ENCODE measurements around the gene LOXL4. TPM values are rescaled to one million over a fixed set of nuclear protein-coding genes. Genes with fewer than 3 reads are reported as not detected.
"Not testable (repeated sequence)": the region's sequence is repeated elsewhere in the genome, so short reads cannot be mapped to it uniquely, and the experiment has no call there.

LOXL4 gene
- total RNA-seq, 1 experiment from 2014 or later, result not detected

DNA sequence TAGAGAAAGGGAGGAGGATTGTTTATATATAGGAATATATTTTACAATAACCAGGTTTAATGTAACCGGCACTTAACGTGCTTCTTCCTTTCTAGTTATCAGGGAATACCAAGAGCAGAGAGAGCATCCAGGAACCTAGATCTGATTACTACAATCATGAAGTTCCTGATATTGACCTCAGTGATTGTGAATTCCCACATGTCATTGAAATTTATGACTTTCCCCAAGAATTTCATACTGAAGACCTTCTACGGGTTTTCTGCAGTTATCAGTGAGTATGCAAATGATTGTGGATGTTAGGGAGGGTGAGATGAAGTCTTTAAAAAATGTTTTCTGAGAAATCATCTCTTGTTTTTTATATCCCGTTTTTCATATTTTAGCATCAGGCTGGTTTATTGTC, 36.6 kb downstream of the LOXL4 start:
- intact Hi-C loops (cut with micrococcal nuclease; ENCODE audit: unreplicated experiment), result no loop called here
- no peak for TF ChIP-seq EZH2 (IDR thresholded peaks at IDR 0.05; ENCODE audit: borderline replicate concordance, low read depth, low read length, poor library complexity, severe bottlenecking)
- no peak for TF ChIP-seq CTCF (conservative IDR thresholded peaks at IDR 0.05; ENCODE audit: low read depth, low read length)
- no peaks in the 10 kb centered on the region for H3K36me3 ChIP-seq (ENCODE audit: insufficient read depth, low read length, poor library complexity, severe bottlenecking)
- H3K27ac ChIP-seq (ENCODE audit: low read depth, low read length, poor library complexity, severe bottlenecking), result no peak overlapping the region
- POLR2A ChIA-PET (ENCODE audit: low non-redundant PET), result no interaction called here
- no peaks in the 10 kb centered on the region for H3K4me1 ChIP-seq (ENCODE audit: insufficient read depth, low read length, poor library complexity, severe bottlenecking)
- no peaks in the 10 kb centered on the region for H3K27me3 ChIP-seq (replicated peaks; ENCODE audit: insufficient read depth, low read depth, low read length, poor library complexity)
- no peak for DNase-seq (ENCODE audit: low spot score)
- peaks cover 9% of the 10 kb centered on the region for H3K9me3 ChIP-seq (ENCODE audit: low read depth, low read length, poor library complexity, severe bottlenecking)
- CTCF ChIA-PET, result no interaction called here
- BruUV-seq (replicated peaks), result no TSS peak
- no peak overlapping the region for H3K4me3 ChIP-seq (ENCODE audit: low read depth, low read length, poor library complexity, severe bottlenecking)

- BruUV-seq (replicated peaks); H3K4me1 ChIP-seq (ENCODE audit: insufficient read depth, low read length, poor library complexity, severe bottlenecking); DNase-seq (ENCODE audit: low spot score); CTCF ChIA-PET; H3K27me3 ChIP-seq (replicated peaks; ENCODE audit: insufficient read depth, low read depth, low read length, poor library complexity); H3K36me3 ChIP-seq (ENCODE audit: insufficient read depth, low read length, poor library complexity, severe bottlenecking); intact Hi-C loops (cut with micrococcal nuclease; ENCODE audit: unreplicated experiment); H3K27ac ChIP-seq (ENCODE audit: low read depth, low read length, poor library complexity, severe bottlenecking); H3K4me3 ChIP-seq (ENCODE audit: low read depth, low read length, poor library complexity, severe bottlenecking); POLR2A ChIA-PET (ENCODE audit: low non-redundant PET): not testable (repeated sequence)
- peaks cover 14% of the 10 kb centered on the region for H3K9me3 ChIP-seq (ENCODE audit: low read depth, low read length, poor library complexity, severe bottlenecking)
These were observed 39.7 kb downstream of the LOXL4 start for GRCh38 chr10:98228266-98228665.

DNA sequence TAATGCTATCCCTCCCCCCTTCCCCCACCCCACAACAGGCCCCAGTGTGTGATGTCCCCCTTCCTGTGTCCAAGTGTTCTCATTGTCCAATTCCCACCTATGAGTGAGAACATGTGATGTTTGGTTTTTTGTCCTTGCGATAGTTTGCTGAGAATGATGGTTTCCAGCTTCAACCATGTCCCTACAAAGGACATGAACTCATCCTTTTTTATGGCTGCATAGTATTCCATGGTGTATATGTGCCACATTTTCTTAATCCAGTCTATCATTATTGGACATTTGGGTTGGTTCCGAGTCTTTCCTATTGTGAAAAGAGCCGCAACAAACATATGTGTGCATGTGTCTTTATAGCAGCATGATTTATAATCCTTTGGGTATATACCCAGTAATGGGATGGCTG, 40.3 kb downstream of the LOXL4 start:
- BruUV-seq (replicated peaks); POLR2A ChIA-PET (ENCODE audit: low non-redundant PET); H3K36me3 ChIP-seq (ENCODE audit: insufficient read depth, low read length, poor library complexity, severe bottlenecking); DNase-seq (ENCODE audit: low spot score); H3K4me1 ChIP-seq (ENCODE audit: insufficient read depth, low read length, poor library complexity, severe bottlenecking); H3K27ac ChIP-seq (ENCODE audit: low read depth, low read length, poor library complexity, severe bottlenecking); CTCF ChIA-PET; H3K4me3 ChIP-seq (ENCODE audit: low read depth, low read length, poor library complexity, severe bottlenecking); intact Hi-C loops (cut with micrococcal nuclease; ENCODE audit: unreplicated experiment); H3K27me3 ChIP-seq (replicated peaks; ENCODE audit: insufficient read depth, low read depth, low read length, poor library complexity): not testable (repeated sequence)
- peaks cover 14% of the 10 kb centered on the region for H3K9me3 ChIP-seq (ENCODE audit: low read depth, low read length, poor library complexity, severe bottlenecking)

DNA sequence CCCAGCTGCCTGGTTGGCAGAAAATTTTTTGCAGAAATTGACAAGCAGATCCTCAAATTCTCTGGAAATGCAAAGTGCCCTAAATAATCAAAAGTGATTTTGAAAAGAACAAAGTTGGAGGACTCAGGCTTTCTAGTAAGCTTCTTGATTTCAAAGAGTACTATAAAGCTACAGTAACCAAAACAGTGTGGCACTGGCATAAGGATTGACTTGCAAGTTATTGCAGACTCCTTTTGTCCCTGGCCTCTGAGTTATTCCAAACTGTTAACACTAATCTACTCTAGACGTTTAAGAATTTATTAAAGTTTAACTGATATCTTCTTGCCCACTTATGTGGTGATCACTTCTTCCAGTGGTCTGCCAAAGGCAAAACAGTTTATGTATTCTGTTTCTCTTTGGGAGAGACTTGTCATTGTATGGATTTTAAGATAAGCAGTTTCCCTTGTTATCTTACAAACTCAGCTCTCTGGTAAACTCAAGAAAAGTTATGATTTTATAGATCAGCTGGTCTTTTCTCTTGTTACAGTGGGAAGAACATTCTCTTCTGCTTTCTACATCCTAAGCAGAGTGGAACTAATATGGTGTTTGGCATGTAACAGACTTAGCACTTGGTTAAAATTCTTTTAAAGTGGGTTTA, 41.4 kb downstream of the LOXL4 start:
- Histone ChIP-seq H3K36me3 (ENCODE audit: insufficient read depth, low read length, poor library complexity, severe bottlenecking) (no peaks in the 10 kb centered on the region), H3K27me3 (replicated peaks; ENCODE audit: insufficient read depth, low read depth, low read length, poor library complexity) (no peaks in the 10 kb centered on the region), H3K9me3 (ENCODE audit: low read depth, low read length, poor library complexity, severe bottlenecking) (peaks cover 14% of the 10 kb centered on the region), H3K4me3 (ENCODE audit: low read depth, low read length, poor library complexity, severe bottlenecking) (no peak overlapping the region), H3K27ac (ENCODE audit: low read depth, low read length, poor library complexity, severe bottlenecking) (no peak overlapping the region), H3K4me1 (ENCODE audit: insufficient read depth, low read length, poor library complexity, severe bottlenecking) (no peaks in the 10 kb centered on the region)
- ChIA-PET CTCF (no interaction called here), POLR2A (ENCODE audit: low non-redundant PET) (no interaction called here)
- intact Hi-C loops (cut with micrococcal nuclease; ENCODE audit: unreplicated experiment), result no loop called here
- TF ChIP-seq EZH2 (IDR thresholded peaks at IDR 0.05; ENCODE audit: borderline replicate concordance, low read depth, low read length, poor library complexity, severe bottlenecking) (no peak), CTCF (conservative IDR thresholded peaks at IDR 0.05; ENCODE audit: low read depth, low read length) (no peak)
- no TSS peak for BruUV-seq (replicated peaks)
- no peak for DNase-seq (ENCODE audit: low spot score)

Data from A673 (cell line).